IPS DF 4.7 (cell line): Measurements from ENCODE around the gene TSPAN10.
"Not testable (repeated sequence)": the region's sequence is repeated elsewhere in the genome, so short reads cannot be mapped to it uniquely, and the experiment has no call there.

Source experiments
- DNase-seq: peaks from one replicate; pipeline ENCODE4 v3.0.0-alpha.2; 2013; ENCODE audit warnings: low spot score; ENCODE audit errors: extremely low read depth

The TSPAN10 gene

GRCh38 chr17:81636505-81637288 lies at the start of gene TSPAN10, which contains the start of gene NPLOC4:
Gene TSPAN10, plus strand, starts transcription at chr17:81637196. Its CDS starts 5,217 bp downstream, at chr17:81642413.
Gene NPLOC4, minus strand, starts transcription at chr17:81637112. Its CDS starts 182 bp downstream, at chr17:81636930.
- DNase-seq: peak; percentile 46

GRCh38 chr17:81589612-81590011 lies 47.4 kb upstream of the TSPAN10 start:
- no peak for DNase-seq

GRCh38 chr17:81590121-81590520 lies 46.9 kb upstream of the TSPAN10 start:
- no peak for DNase-seq

- DNase-seq: no peak
Observed at GRCh38 chr17:81591971-81592370, 45.0 kb upstream of the TSPAN10 start.

GRCh38 chr17:81593105-81593871 lies 43.7 kb upstream of the TSPAN10 start:
- no peak for DNase-seq

GRCh38 chr17:81599719-81600486 lies 37.1 kb upstream of the TSPAN10 start:
- DNase-seq: no peak

- peak; percentile 19 for DNase-seq
Observed at GRCh38 chr17:81601525-81602120, 35.4 kb upstream of the TSPAN10 start.

- DNase-seq: no peak
Observed at GRCh38 chr17:81603846-81604610, 33.0 kb upstream of the TSPAN10 start.

- no peak for DNase-seq
Observed at GRCh38 chr17:81607431-81607830, 29.6 kb upstream of the TSPAN10 start.

GRCh38 chr17:81608082-81608481 lies 28.9 kb upstream of the TSPAN10 start:
- DNase-seq: no peak

GRCh38 chr17:81608605-81609004 lies 28.4 kb upstream of the TSPAN10 start:
- no peak for DNase-seq

GRCh38 chr17:81609541-81610311 lies 27.3 kb upstream of the TSPAN10 start:
- DNase-seq: no peak

GRCh38 chr17:81612172-81612970 lies 24.6 kb upstream of the TSPAN10 start:
- DNase-seq: no peak

GRCh38 chr17:81615401-81615930 lies 21.5 kb upstream of the TSPAN10 start:
- no peak for DNase-seq

GRCh38 chr17:81616877-81617276 lies 20.1 kb upstream of the TSPAN10 start:
- no peak for DNase-seq

- DNase-seq: not testable (repeated sequence)
Observed at GRCh38 chr17:81618307-81618706, 18.7 kb upstream of the TSPAN10 start.

GRCh38 chr17:81621494-81622130 lies 15.4 kb upstream of the TSPAN10 start:
- DNase-seq: no peak

- no peak for DNase-seq
Observed at GRCh38 chr17:81630274-81630673, 6.7 kb upstream of the TSPAN10 start.
